Thyroid gland (tissue), 4 donors: ENCODE results near the gene WDR44. TPM values are rescaled to one million over a fixed set of nuclear protein-coding genes. Genes with fewer than 3 reads are reported as not detected.
A peak's percentile ranks its signal among the peaks of the same experiment; 100 is the strongest.

ENCODE experiments used
- DNase-seq, 2 donors: peaks; one replicate each; pipeline ENCODE4 v3.0.0-alpha.2; 2019
- H3K27ac ChIP-seq, 3 donors: fragments of 200-600 bp; sonication (generic); 1 replicate in 2 of 3; 2 replicates in 1 of 3; pipeline ENCODE4 v1.5.1; 2016 to 2019; ENCODE audit warnings: mild to moderate bottlenecking in 1 of 3, moderate library complexity in 1 of 3
- H3K27me3 ChIP-seq: fragments of 200-600 bp; sonication (generic); one replicate; pipeline ENCODE4 v1.5.1; 2019
- H3K36me3 ChIP-seq, 2 donors: fragments of 200-600 bp; sonication (generic); one replicate each; pipeline ENCODE4 v1.5.1; 2016 to 2019
- H3K4me1 ChIP-seq, 2 donors: fragments of 200-600 bp; sonication (generic); one replicate each; pipeline ENCODE4 v1.5.1; 2017 to 2019
- H3K4me3 ChIP-seq, 3 donors: fragments of 200-600 bp; sonication (generic); replicated peaks in 1 of 3; 1 replicate in 2 of 3; 2 replicates in 1 of 3; pipeline ENCODE4 v1.5.1; 2016; ENCODE audit warnings: mild to moderate bottlenecking in 1 of 3
- H3K9me3 ChIP-seq: fragments of 200-600 bp; sonication (generic); one replicate; pipeline ENCODE4 v1.5.1; 2017
- POLR2A ChIP-seq, 2 donors: fragments of 450-650 bp; IDR thresholded peaks; one replicate each; pipeline ENCODE4 v1.6.1; 2017; ENCODE audit warnings: antibody characterized with exemption in 2 of 2, mild to moderate bottlenecking in 2 of 2, moderate library complexity in 1 of 2
- WGBS, 2 donors: methylation state at CpG; one replicate each; pipeline ENCODE4 v1.1.5; 2017; 5-methylcytosine and 5-hydroxymethylcytosine counted together
- intact Hi-C: fragments of 100-400 bp; cut with DNase I; formaldehyde crosslinking; loops from one replicate; pipeline ENCODE4 v1.15.1; 2023
- total RNA-seq, 4 donors: library from RNA; depleted of rRNA; stranded (reverse); fragments of >200 nt; gene quantifications; one replicate each; pipeline ENCODE4 v1.2.3, GENCODE V29; 2016
- TF ChIP-seq, protein P1 (sequence below), 6 experiments: fragments of 200-600 bp in 3 of 6; fragments of 450-650 bp in 3 of 6; sonication (generic) in 3 of 6; IDR thresholded peaks; one replicate each; pipeline ENCODE4 v1.5.1; 2016 to 2019; ENCODE audit warnings: antibody characterized with exemption in 6 of 6, mild to moderate bottlenecking in 2 of 6, inconsistent platforms in 1 of 6, moderate library complexity in 1 of 6

WDR44 gene
- total RNA-seq, 4 donors from 2014 or later: 18.8 to 24.0 (median 22.5) TPM

DNA sequence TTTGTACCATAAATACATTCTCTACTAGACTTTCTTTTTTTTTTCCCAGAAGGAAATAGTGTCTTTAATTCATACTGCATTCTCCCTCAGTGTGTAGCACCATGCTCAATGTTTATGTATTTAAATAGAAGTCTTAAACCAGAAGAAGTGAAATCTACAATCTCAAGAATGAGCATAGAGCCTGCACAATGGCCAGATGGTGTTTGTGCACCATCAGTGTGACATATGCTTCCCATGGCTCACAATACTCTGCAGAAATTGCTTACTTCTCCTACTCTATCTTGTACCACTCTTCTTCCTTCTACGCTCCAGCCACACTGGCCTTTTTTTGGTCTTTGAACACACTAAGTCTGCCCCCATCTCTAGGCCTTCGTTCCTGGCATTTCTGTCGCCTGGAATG, 147.1 kb downstream of the WDR44 start:
- TF ChIP-seq, protein P1, sequence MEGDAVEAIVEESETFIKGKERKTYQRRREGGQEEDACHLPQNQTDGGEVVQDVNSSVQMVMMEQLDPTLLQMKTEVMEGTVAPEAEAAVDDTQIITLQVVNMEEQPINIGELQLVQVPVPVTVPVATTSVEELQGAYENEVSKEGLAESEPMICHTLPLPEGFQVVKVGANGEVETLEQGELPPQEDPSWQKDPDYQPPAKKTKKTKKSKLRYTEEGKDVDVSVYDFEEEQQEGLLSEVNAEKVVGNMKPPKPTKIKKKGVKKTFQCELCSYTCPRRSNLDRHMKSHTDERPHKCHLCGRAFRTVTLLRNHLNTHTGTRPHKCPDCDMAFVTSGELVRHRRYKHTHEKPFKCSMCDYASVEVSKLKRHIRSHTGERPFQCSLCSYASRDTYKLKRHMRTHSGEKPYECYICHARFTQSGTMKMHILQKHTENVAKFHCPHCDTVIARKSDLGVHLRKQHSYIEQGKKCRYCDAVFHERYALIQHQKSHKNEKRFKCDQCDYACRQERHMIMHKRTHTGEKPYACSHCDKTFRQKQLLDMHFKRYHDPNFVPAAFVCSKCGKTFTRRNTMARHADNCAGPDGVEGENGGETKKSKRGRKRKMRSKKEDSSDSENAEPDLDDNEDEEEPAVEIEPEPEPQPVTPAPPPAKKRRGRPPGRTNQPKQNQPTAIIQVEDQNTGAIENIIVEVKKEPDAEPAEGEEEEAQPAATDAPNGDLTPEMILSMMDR (IDR thresholded peaks at IDR 0.05): no peak
- no peak for TF ChIP-seq POLR2A (IDR thresholded peaks at IDR 0.05)
- Histone ChIP-seq H3K9me3 (no peaks in the 10 kb centered on the region), H3K36me3 (no peaks in the 10 kb centered on the region), H3K27ac (no peak overlapping the region), H3K27me3 (no peaks in the 10 kb centered on the region), H3K4me3 (no peak overlapping the region), H3K4me1 (no peaks in the 10 kb centered on the region)
- WGBS, 2 donors: 96 to 97% methylated on average over 3 of the region's 3 CpGs
- DNase-seq: no peak
- intact Hi-C loops: no loop called here

DNA sequence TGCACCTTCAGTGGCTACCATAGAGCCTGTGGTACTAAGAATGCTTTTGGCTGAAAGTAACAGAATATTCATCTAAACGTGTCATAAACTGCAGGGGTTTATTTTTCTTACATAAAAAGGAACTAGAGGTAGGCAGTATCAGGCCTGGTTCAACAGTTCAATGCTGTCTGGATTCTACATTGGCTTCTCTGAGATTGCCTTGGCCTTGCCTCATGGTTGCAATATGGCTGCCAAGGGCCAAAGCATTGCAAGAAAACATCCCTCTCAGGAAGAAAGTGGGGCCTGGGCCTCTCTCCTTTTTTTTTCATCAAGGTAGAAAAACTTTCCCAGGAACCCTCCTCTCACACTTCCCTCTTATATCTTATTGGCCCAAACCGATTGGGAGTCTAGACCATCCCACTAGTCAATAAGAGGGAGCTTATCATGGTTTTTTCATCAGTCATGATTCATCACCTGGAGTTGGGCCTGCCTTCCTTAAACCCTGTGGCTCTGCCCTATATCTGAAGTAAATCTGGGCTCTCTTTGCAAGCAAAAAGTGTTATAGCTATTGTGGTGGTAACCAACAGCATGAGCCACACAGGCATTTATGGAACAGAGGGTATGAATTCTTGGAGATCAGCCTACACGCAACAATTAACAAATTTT, 147.9 kb downstream of the WDR44 start:
- no peak for DNase-seq
- Histone ChIP-seq H3K27me3 (no peaks in the 10 kb centered on the region), H3K9me3 (no peaks in the 10 kb centered on the region), H3K27ac (no peak overlapping the region), H3K4me1 (peaks cover 0 to 4% of the 10 kb centered on the region in 2 donors), H3K36me3 (no peaks in the 10 kb centered on the region), H3K4me3 (no peak overlapping the region)
- WGBS, 2 donors: 92 to 93% methylated on average over 3 of the region's 3 CpGs
- no peak for TF ChIP-seq POLR2A (IDR thresholded peaks at IDR 0.05)
- TF ChIP-seq, protein P1 (IDR thresholded peaks at IDR 0.05): no peak
- intact Hi-C loops: no loop called here

DNA sequence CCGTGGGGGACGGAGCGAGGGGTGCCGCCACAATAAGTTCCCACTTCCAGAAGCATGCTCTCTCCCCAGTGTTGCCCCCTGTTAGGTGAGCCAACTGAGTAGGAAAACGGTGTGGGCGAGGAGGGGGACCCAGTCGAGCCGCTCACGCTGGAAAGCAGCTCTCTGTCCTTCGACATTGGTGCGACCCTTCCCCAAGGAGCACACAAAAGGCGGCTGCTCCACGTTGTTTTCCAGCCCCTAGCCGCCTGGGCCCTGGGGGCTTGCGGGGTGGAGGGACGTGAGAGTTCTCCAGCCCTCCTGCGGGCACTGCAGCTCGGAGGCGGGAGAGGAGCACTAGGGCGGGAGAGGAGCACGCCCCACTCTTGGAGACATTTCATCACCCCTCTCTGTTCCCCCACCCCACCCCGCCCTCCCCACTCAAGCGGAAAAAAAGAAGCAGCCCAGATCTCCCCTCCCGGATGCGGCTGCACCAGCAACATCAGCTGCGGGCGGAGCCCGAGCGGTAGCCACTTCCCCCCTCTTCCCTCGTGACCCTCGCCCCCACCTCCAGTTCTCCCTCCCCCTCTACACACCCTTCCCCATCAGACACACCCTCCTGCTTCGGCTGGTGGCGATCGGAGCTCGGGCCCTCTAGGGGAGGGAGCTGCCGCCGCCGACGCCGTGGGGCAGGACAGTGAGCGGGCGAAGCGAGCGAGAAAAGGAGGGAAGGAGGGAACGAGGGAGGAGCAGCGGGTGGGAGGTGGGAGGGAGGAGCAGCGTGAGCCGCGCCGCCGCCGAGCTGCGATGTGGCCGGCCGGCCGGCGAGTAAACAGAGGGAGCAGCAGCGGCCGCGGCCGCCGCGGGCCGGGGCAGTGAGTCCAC, 149.4 kb downstream of the WDR44 start, which contains the start of gene DOCK11:
TSS of gene DOCK11 (plus strand) at position 755 of the 861 bp plus-strand sequence. CDS start 157 bp downstream, outside the sequence.
- peaks cover 5 to 8% of the 10 kb centered on the region in 2 donors for H3K4me1 ChIP-seq
- H3K27ac ChIP-seq: peak within 1 kb of the TSS; percentile 60 to 76 (median 74)
- peak in 1 of 2 donors; percentile 77 for TF ChIP-seq POLR2A (IDR thresholded peaks at IDR 0.05)
- TF ChIP-seq, protein P1 (IDR thresholded peaks at IDR 0.05): no peak
- no peaks in the 10 kb centered on the region for H3K9me3 ChIP-seq
- peak within 1 kb of the TSS; percentile 14 to 69 (median 33) for H3K4me3 ChIP-seq
- peak; percentile 81 to 82 for DNase-seq
- intact Hi-C loops: no loop called here
- H3K27me3 ChIP-seq: no peaks in the 10 kb centered on the region
- no CpG with 5 or more reads among the region's 64 CpGs for WGBS, 2 donors
- no peaks in the 10 kb centered on the region for H3K36me3 ChIP-seq

DNA sequence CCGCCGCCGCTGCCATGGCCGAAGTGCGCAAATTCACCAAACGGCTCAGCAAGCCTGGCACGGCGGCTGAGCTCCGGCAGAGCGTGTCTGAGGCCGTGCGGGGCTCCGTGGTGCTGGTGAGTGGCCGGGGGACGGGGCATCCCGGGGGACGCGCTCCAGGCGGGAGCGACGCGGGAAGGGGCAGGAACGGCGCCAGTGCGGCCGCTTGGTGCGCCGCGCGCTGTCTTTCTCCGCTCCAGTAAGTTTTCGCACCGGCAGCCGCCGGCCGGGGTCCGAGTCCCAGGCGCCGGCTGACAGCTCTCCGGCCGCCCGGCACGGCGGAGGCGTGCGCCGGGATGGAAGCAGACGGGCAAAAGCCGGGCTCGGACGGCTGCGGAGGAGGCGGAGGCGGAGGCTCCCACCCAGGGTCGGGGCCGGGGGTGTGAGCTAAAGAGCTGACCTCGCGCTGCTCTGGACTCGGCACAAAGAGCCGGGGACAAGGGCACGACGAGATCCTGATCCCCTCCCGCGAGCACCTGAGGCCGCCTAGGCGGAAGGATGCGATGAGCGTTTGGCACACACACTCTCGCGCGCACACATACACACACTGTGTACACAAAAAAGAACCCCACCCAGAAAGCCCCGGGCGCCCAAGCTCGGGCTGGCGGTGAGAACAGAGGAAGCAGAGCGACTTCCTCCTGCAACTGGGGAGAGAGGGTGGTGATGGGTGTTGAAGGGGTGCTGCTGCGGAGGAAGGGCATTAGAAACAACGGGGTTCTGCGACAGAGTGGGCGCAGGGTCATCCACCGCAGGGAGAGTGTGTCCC, 150.3 kb downstream of the WDR44 start:
- Histone ChIP-seq H3K27ac (peak overlapping the region; percentile 55 to 76 (median 74)), H3K36me3 (no peaks in the 10 kb centered on the region), H3K4me1 (peaks cover 5 to 8% of the 10 kb centered on the region in 2 donors), H3K27me3 (no peaks in the 10 kb centered on the region), H3K4me3 (peak overlapping the region; percentile 14 to 69 (median 33)), H3K9me3 (no peaks in the 10 kb centered on the region)
- intact Hi-C loops: no loop called here
- 0% methylated on average over 1 to 5 of the region's 81 CpGs for WGBS, 2 donors
- DNase-seq: peak; percentile 40 to 57
- TF ChIP-seq, protein P1 (IDR thresholded peaks at IDR 0.05): no peak
- TF ChIP-seq POLR2A (IDR thresholded peaks at IDR 0.05): no peak
